ENCODE measurements around the gene PYGB.

DNA sequence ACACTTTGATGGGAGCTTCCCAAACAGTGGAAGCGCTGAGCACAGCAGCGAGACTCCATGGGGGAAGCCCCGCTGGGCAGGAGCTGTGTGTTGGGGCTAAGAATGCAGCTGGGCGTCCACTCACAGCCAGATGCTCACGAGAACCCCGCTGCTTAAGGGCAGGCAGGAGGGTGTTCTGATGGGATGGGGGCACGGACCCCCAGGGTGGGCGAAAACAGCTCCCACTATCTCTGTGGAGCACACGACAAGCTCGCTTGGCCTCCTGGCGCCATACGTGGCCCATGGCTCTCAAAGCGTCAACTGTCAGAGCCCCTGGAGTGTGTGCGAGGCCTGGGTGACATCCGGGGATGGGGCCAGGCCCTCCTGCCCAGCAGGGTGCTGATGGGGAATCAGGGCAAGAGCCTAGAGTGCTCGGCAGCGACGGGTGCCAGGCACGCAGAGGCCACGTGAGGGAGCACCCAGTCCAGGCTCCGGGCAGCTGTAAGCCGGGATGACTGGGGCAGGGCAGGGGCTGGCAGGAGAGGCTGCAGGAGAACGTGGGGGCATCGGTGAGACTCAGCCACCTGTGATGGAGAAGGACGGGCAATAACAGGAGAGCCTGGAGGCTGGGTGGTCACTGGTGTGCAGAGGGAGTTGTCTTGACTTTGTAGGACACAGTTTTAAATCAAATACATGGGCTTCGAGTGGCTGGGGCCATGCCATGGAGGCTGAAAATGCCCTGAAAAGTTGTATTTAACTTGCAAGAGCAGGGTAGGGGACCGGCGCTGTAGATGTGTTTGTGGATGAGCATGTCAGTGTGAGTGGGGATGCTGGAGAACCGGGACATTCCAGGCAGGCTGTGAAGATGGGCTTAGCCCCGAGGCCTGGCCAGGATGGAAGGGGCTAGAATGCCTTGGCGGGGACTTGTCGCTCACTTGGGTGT, 27.3 kb downstream of the PYGB start:
- TF ChIP-seq CTCF (conservative IDR thresholded peaks at IDR 0.05) (no peak), ZFX (IDR thresholded peaks at IDR 0.05) (no peak)

Measured in C4-2B (cell line).